DMS79 (cell line): ENCODE measurements around the gene DNAJB7.
"Not testable (repeated sequence)": the region's sequence is repeated elsewhere in the genome, so short reads cannot be mapped to it uniquely, and the experiment has no call there.

ENCODE experiments used
- DNase-seq: peaks from one replicate; lab custom pipeline; 2025; lab: John Stamatoyannopoulos, UW

Gene DNAJB7

GRCh38 chr22:40862013-40862412, at the start of gene DNAJB7:
TSS of gene DNAJB7 (minus strand) at chr22:40862113. CDS start at chr22:40861994, 119 bp downstream.
- no peak for DNase-seq

DNA sequence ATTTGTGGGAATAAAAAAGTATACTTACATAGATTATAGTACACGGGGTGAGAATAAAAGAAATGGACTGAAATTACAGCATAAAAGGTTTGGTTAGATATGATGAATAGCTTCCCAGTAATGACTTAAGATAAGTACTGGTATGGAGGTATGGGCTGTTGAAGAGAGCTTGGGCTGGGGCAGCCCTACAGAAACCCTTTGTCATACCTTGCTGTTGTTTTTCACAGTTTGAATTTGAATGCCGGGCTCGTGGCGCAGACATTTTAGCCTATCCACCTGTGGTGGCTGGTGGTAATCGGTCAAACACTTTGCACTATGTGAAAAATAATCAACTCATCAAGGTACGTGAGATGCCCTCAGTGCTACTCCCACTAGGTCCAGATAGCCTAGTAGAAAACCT, 47.0 kb upstream of the DNAJB7 start:
- DNase-seq = no peak

DNA sequence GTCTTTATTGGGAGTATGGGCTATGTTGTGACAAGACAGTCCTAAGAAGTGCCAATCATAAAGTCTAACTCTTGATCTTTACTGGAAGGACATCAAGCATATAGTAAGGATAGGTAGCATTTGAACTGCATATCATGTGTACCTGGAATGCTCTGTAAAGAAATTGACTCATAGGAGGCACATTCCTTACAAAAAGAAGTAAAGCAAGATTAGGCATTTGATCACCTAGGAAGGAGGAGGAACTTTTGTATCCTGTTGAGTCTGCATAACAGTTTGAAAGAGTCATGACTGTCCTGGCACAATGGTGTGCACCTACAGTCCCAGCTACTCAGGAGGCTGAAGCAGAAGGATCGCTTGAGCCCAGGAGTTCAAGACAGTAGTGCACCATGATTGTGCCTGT, 42.2 kb upstream of the DNAJB7 start:
- no peak for DNase-seq

GRCh38 chr22:40898850-40899357, 37.0 kb upstream of the DNAJB7 start:
- peak; percentile 11 for DNase-seq

- DNase-seq = no peak
These were observed 32.5 kb upstream of the DNAJB7 start for GRCh38 chr22:40894417-40894816.

DNA sequence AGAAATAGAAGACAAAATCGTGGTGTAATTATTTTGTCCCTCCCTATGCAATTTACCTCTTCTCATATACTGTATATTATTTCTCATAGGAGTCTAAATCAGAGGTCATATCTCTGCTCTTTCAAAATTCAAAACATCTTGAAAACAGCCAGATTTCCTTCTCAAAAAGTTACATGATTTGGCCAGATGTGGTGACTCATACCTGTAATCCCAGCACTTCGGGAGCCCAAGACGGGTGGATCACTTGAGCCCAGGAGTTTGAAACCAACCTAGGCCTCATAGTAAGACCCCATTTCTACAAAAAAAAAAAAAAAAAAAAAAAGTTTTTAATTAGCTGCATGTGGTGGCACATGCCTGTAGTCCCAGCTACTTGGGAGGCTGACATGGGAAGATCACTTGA, 29.0 kb upstream of the DNAJB7 start:
- no peak for DNase-seq

DNA sequence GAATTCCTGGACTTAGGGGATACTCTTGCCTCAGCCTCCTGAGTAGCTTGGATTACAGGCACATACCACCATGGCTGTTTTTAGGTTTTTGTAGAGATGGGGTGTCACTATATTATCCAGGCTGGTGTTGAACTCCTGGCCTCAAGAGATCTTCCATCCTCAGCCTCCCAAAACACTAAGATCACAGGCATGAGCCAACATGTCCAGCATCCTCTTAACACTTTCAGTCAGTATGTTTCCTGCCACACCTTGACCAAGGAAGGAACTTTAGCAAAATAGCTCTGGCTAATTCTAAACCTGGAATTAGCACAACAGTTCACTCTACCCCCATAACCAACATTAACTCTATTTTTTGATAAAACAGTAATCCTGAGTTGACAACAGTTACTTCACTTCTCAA, 27.2 kb upstream of the DNAJB7 start:
- no peak for DNase-seq

GRCh38 chr22:40878922-40879321, 17.0 kb upstream of the DNAJB7 start:
- DNase-seq = no peak

DNA sequence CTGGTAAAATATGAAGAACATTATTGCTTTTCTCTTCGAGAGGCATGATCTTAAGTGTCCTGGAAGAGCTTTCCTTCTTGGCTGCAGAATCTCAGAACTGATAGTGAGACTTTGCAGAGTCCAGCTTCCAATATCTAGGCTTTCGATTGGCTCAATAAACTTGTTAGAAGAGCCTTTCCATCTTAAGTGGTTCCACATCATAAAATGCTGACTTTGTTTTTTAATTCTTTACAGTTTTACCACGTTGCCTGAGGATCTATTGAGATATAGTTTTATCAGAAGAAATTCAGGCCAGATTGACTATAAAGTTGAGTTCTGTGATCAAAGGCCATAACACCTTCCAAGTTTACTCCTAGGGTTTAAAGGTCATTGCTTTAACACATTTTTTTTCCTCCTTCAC, 15.6 kb upstream of the DNAJB7 start:
- DNase-seq = peak; percentile 16

GRCh38 chr22:40876907-40877306, 15.0 kb upstream of the DNAJB7 start:
- no peak for DNase-seq

GRCh38 chr22:40875111-40875510, 13.2 kb upstream of the DNAJB7 start:
- no peak for DNase-seq

- DNase-seq = no peak
These were observed 12.1 kb upstream of the DNAJB7 start for GRCh38 chr22:40874016-40874415.

GRCh38 chr22:40868379-40868778, 6.5 kb upstream of the DNAJB7 start:
- DNase-seq = not testable (repeated sequence)

- DNase-seq = no peak
These were observed 5.2 kb upstream of the DNAJB7 start for GRCh38 chr22:40867109-40867508.

GRCh38 chr22:40862537-40862936, 624 bp upstream of the DNAJB7 start:
- DNase-seq = no peak

DNA sequence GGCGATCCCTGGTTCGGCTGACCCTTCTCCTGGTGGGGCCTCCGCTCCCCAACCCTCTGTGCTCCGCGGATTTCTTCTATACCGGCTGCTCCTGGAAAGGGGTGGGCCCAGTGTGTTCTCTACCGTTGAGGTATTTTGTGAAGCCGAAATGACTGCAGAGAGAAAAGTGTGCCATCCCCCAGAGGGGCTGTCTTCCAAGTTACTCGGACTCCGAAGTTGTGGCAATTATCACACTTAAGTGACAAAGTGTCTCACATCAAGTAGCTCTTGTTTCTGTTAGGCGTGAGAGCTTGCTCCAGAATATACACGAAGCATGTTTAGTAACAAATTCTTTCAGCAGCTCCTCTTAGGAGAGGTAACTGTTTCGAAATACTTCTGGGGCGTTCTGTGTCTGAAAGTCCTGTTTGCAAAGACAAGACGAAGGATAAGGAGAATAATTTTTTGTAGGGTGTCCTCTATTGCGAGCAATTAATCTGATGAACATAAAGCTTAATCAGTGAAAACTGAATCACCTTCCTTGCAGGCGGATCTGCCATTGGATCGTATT, 4.5 kb downstream of the DNAJB7 start:
- no peak for DNase-seq

- peak; percentile 75 for DNase-seq
These were observed 5.2 kb downstream of the DNAJB7 start, which contains the start of the genes ST13 and XPNPEP3 for GRCh38 chr22:40856513-40857308. TSS of gene ST13 (minus strand) at chr22:40856639. CDS start at chr22:40856540, 99 bp downstream. TSS of gene XPNPEP3 (plus strand) at chr22:40857148. CDS start at chr22:40857182, 34 bp downstream.

- no peak for DNase-seq
These were observed 5.9 kb downstream of the DNAJB7 start for GRCh38 chr22:40855979-40856512.

- no peak for DNase-seq
These were observed 6.6 kb downstream of the DNAJB7 start for GRCh38 chr22:40855071-40855978.

- no peak for DNase-seq
These were observed 8.0 kb downstream of the DNAJB7 start for GRCh38 chr22:40853961-40854360.

DNA sequence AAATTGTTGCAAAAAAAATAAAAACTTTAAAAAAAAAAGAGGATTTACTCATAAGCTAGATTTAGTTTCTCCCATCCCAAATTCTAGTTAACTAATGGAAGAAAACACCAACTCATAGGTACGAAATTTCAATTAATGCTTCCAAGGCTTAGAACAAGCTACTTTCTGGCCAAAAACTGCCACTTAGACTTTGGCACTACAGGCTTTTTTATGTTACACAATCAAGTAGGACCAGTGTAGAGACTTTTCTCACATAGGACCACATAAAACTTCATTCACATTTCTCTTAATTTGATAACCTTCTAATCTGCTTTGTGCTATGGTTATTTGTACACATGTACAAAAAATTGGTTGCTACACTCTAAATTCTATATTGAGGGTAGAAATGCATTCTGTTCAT, 8.6 kb downstream of the DNAJB7 start:
- no peak for DNase-seq

DNA sequence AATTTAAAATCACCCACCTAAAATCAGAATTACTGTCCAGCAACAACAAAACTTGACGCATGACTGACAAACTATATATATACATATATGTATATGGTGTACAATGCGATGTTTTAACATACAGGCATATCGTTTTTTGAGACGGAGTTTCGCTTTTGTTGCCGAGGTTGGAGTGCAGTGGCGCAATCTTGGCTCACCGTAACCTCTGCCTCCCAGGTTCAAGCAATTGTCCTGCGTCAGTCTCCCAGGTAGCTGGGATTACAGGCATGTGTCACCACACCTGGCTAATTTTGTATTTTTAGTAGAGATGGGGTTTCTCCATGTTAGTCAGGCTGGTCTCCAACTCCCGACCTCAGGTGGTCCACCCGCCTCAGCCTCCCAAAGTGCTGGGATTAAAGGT, 16.1 kb downstream of the DNAJB7 start:
- DNase-seq = not testable (repeated sequence)
